Naive thymus-derived CD4-positive, alpha-beta T cell (primary cell): ENCODE data around the gene PTPRM. TPM values are rescaled to one million over a fixed set of nuclear protein-coding genes. Genes with fewer than 3 reads are reported as not detected.

Experiments
- ATAC-seq: fragments of 150-1000 bp; cut with Tn5 transposase; 2 replicates; pipeline ENCODE4 v1.10.0; 2021; ENCODE audit warnings: mild to moderate bottlenecking, moderate library complexity
- CTCF ChIA-PET: fragments of 350-600 bp; sonication (Branson Sonifier 250); formaldehyde crosslinking; loops from one replicate; lab custom pipeline; 2021; ENCODE audit warnings: antibody characterized with exemption; lab: Charles Lee
- POLR2A ChIA-PET: fragments of 350-600 bp; sonication (Branson Sonifier 250); formaldehyde crosslinking; loops from one replicate; lab custom pipeline; 2021; ENCODE audit warnings: antibody characterized with exemption, inconsistent platforms; lab: Charles Lee
- DNase-seq, 9 donors: peaks; one replicate each; pipeline versions ENCODE4 v3.0.0 to v3.0.0-alpha.2; 2020 to 2022; ENCODE audit warnings: mixed read lengths in 1 of 9
- H3K27ac ChIP-seq: one replicate; pipeline ENCODE4 v1.7.0; 2013; ENCODE audit warnings: mild to moderate bottlenecking, low read depth, low read length, moderate library complexity
- H3K27me3 ChIP-seq, 2 donors: one replicate each; pipeline ENCODE4 v1.7.0; 2013; ENCODE audit warnings: low read length in 2 of 2, mild to moderate bottlenecking in 2 of 2, moderate library complexity in 2 of 2; ENCODE audit not compliant: control insufficient read depth in 2 of 2, insufficient read depth in 2 of 2
- H3K36me3 ChIP-seq, 3 experiments: 1 replicate in 2 of 3; 2 replicates in 1 of 3; pipeline ENCODE4 v1.7.0; 2013; ENCODE audit warnings: low read length in 3 of 3, mild to moderate bottlenecking in 3 of 3, moderate library complexity in 1 of 3; ENCODE audit not compliant: insufficient read depth in 3 of 3, control insufficient read depth in 2 of 3
- H3K4me1 ChIP-seq, 2 donors: one replicate each; pipeline ENCODE4 v1.7.0; 2013; ENCODE audit warnings: low read length in 2 of 2, mild to moderate bottlenecking in 2 of 2, moderate library complexity in 1 of 2; ENCODE audit not compliant: control insufficient read depth in 2 of 2, insufficient read depth in 2 of 2
- H3K4me3 ChIP-seq: 2 replicates; pipeline ENCODE4 v1.7.0; 2013; ENCODE audit warnings: mild to moderate bottlenecking, low read length
- H3K9me3 ChIP-seq, 3 experiments: 1 replicate in 2 of 3; 2 replicates in 1 of 3; pipeline ENCODE4 v1.7.0; 2013; ENCODE audit warnings: low read length in 3 of 3; ENCODE audit not compliant: control insufficient read depth in 2 of 3
- H3K27ac Mint-ChIP-seq, 9 donors: one replicate each; pipeline ENCODE4 v1.8.0; 2020 to 2022; ENCODE audit warnings: mixed read lengths in 9 of 9, mild to moderate bottlenecking in 8 of 9, moderate library complexity in 5 of 9, inconsistent platforms in 2 of 9
- H3K27me3 Mint-ChIP-seq, 5 donors: one replicate each; pipeline ENCODE4 v1.8.0; 2021 to 2022; ENCODE audit warnings: mixed read lengths in 5 of 5, mild to moderate bottlenecking in 1 of 5
- H3K36me3 Mint-ChIP-seq, 5 donors: one replicate each; pipeline ENCODE4 v1.8.0; 2020 to 2022; ENCODE audit warnings: mixed read lengths in 5 of 5, mild to moderate bottlenecking in 3 of 5, inconsistent platforms in 1 of 5
- H3K4me1 Mint-ChIP-seq, 7 donors: one replicate each; pipeline ENCODE4 v1.8.0; 2020 to 2022; ENCODE audit warnings: mixed read lengths in 7 of 7, mild to moderate bottlenecking in 3 of 7, inconsistent platforms in 1 of 7
- H3K4me3 Mint-ChIP-seq, 10 donors: one replicate each; pipeline ENCODE4 v1.8.0; 2020 to 2022; ENCODE audit warnings: mild to moderate bottlenecking in 10 of 10, mixed read lengths in 10 of 10, moderate library complexity in 6 of 10, inconsistent platforms in 2 of 10
- H3K9me3 Mint-ChIP-seq, 11 donors: one replicate each; pipeline ENCODE4 v1.8.0; 2020 to 2022; ENCODE audit warnings: mixed read lengths in 11 of 11, mild to moderate bottlenecking in 4 of 11, inconsistent platforms in 1 of 11, moderate library complexity in 1 of 11
- intact Hi-C, 2 donors: fragments of 100-400 bp; cut with micrococcal nuclease; formaldehyde crosslinking; loops; one replicate each; pipeline ENCODE4 v1.15.1; 2023
- polyA plus RNA-seq, 2 donors: library from polyadenylated mRNA; unstranded; fragments of 300-500 nt; fragmentation: Illumina TruSeq; gene quantifications; one replicate each; pipeline ENCODE4 v1.2.3, GENCODE V29; 2021
- total RNA-seq, 6 experiments: library from RNA in 5 of 6; stranded (reverse) in 5 of 6; gene quantifications; 1 replicate in 5 of 6; 2 replicates in 1 of 6; pipeline ENCODE4 v1.2.3 and lab custom pipeline; 2021 to 2026

The PTPRM gene
- total and polyA plus RNA-seq, 7 experiments from 2014 or later, result 3.8 to 21.2 (median 8.4) TPM

GRCh38 chr18:8368512-8369217 is 801.5 kb downstream of the PTPRM start:
- peak overlapping the region in 1 of 10 donors; percentile 77 for H3K4me3 Mint-ChIP-seq
- H3K36me3 Mint-ChIP-seq, result peaks cover 0 to 3% (median 0%) of the 10 kb centered on the region in 5 donors
- intact Hi-C loops, result no loop called here
- H3K27me3 Mint-ChIP-seq, result peaks cover 21 to 52% (median 22%) of the 10 kb centered on the region in 5 donors
- ChIA-PET CTCF (no interaction called here), POLR2A (no interaction called here)
- no peaks in the 10 kb centered on the region for H3K9me3 ChIP-seq
- H3K36me3 ChIP-seq, result no peaks in the 10 kb centered on the region
- H3K9me3 Mint-ChIP-seq, result peaks cover 0 to 7% (median 0%) of the 10 kb centered on the region in 11 donors
- H3K27ac ChIP-seq, result no peak overlapping the region
- no peak overlapping the region for H3K4me3 ChIP-seq
- no peak overlapping the region for H3K27ac Mint-ChIP-seq
- H3K4me1 ChIP-seq, result no peaks in the 10 kb centered on the region
- DNase-seq (no peak), ATAC-seq (no peak)
- H3K4me1 Mint-ChIP-seq, result peaks cover 0 to 10% (median 5%) of the 10 kb centered on the region in 7 donors
- no peaks in the 10 kb centered on the region for H3K27me3 ChIP-seq

- Mint-ChIP-seq H3K27me3 (peaks cover 9 to 19% (median 10%) of the 10 kb centered on the region in 5 donors), H3K36me3 (peaks cover 0 to 4% (median 0%) of the 10 kb centered on the region in 5 donors), H3K4me1 (peaks cover 0 to 2% (median 0%) of the 10 kb centered on the region in 7 donors), H3K9me3 (peaks cover 0 to 7% (median 0%) of the 10 kb centered on the region in 11 donors), H3K27ac (no peak overlapping the region), H3K4me3 (no peak overlapping the region)
- Histone ChIP-seq H3K27ac (no peak overlapping the region), H3K27me3 (no peaks in the 10 kb centered on the region), H3K9me3 (no peaks in the 10 kb centered on the region), H3K36me3 (no peaks in the 10 kb centered on the region), H3K4me3 (no peak overlapping the region), H3K4me1 (no peaks in the 10 kb centered on the region)
- ChIA-PET CTCF (no interaction called here), POLR2A (no interaction called here)
- no peak for ATAC-seq
- no peak for DNase-seq
- intact Hi-C loops, result no loop called here
These were observed 806.4 kb downstream of the PTPRM start for GRCh38 chr18:8373486-8373885.

GRCh38 chr18:8374676-8375075 is 807.6 kb downstream of the PTPRM start:
- no peak for DNase-seq
- Mint-ChIP-seq H3K9me3 (peaks cover 0 to 1% (median 0%) of the 10 kb centered on the region in 11 donors), H3K4me3 (no peak overlapping the region), H3K27ac (no peak overlapping the region), H3K4me1 (peaks cover 0 to 2% (median 0%) of the 10 kb centered on the region in 7 donors), H3K36me3 (peaks cover 0 to 8% (median 0%) of the 10 kb centered on the region in 5 donors), H3K27me3 (peaks cover 0 to 10% (median 5%) of the 10 kb centered on the region in 5 donors)
- Histone ChIP-seq H3K36me3 (no peaks in the 10 kb centered on the region), H3K27me3 (no peaks in the 10 kb centered on the region), H3K27ac (no peak overlapping the region), H3K9me3 (no peaks in the 10 kb centered on the region), H3K4me1 (no peaks in the 10 kb centered on the region), H3K4me3 (no peak overlapping the region)
- intact Hi-C loops, result no loop called here
- POLR2A ChIA-PET, result no interaction called here
- ATAC-seq, result no peak
- CTCF ChIA-PET, result no interaction called here

- peaks cover 0 to 7% (median 0%) of the 10 kb centered on the region in 5 donors for H3K27me3 Mint-ChIP-seq
- no peak for DNase-seq
- CTCF ChIA-PET, result no interaction called here
- POLR2A ChIA-PET, result no interaction called here
- no peak for ATAC-seq
- no peak overlapping the region for H3K27ac ChIP-seq
- H3K4me1 ChIP-seq, result no peaks in the 10 kb centered on the region
- H3K4me3 ChIP-seq, result no peak overlapping the region
- H3K27ac Mint-ChIP-seq, result no peak overlapping the region
- no peak overlapping the region for H3K4me3 Mint-ChIP-seq
- H3K36me3 ChIP-seq, result no peaks in the 10 kb centered on the region
- peaks cover 0 to 1% (median 0%) of the 10 kb centered on the region in 11 donors for H3K9me3 Mint-ChIP-seq
- no peaks in the 10 kb centered on the region for H3K27me3 ChIP-seq
- intact Hi-C loops, result no loop called here
- peaks cover 0 to 10% (median 0%) of the 10 kb centered on the region in 5 donors for H3K36me3 Mint-ChIP-seq
- peaks cover 0 to 2% (median 0%) of the 10 kb centered on the region in 7 donors for H3K4me1 Mint-ChIP-seq
- H3K9me3 ChIP-seq, result no peaks in the 10 kb centered on the region
These were observed 808.1 kb downstream of the PTPRM start for GRCh38 chr18:8375249-8375648.

GRCh38 chr18:8376113-8376512 is 809.0 kb downstream of the PTPRM start:
- DNase-seq (no peak), ATAC-seq (no peak)
- no peaks in the 10 kb centered on the region for H3K36me3 ChIP-seq
- Mint-ChIP-seq H3K4me1 (no peaks in the 10 kb centered on the region), H3K9me3 (peaks cover 0 to 2% (median 0%) of the 10 kb centered on the region in 11 donors), H3K36me3 (peaks cover 0 to 11% (median 0%) of the 10 kb centered on the region in 5 donors), H3K27me3 (peaks cover 0 to 5% (median 0%) of the 10 kb centered on the region in 5 donors), H3K4me3 (no peak overlapping the region), H3K27ac (no peak overlapping the region)
- intact Hi-C loops, result no loop called here
- CTCF ChIA-PET, result no interaction called here
- H3K4me3 ChIP-seq, result no peak overlapping the region
- no peaks in the 10 kb centered on the region for H3K4me1 ChIP-seq
- no peaks in the 10 kb centered on the region for H3K9me3 ChIP-seq
- H3K27ac ChIP-seq, result no peak overlapping the region
- POLR2A ChIA-PET, result no interaction called here
- no peaks in the 10 kb centered on the region for H3K27me3 ChIP-seq

- intact Hi-C loops, result no loop called here
- peaks cover 0 to 14% (median 0%) of the 10 kb centered on the region in 5 donors for H3K36me3 Mint-ChIP-seq
- Histone ChIP-seq H3K4me3 (no peak overlapping the region), H3K27ac (no peak overlapping the region), H3K27me3 (no peaks in the 10 kb centered on the region), H3K9me3 (no peaks in the 10 kb centered on the region), H3K4me1 (no peaks in the 10 kb centered on the region), H3K36me3 (no peaks in the 10 kb centered on the region)
- DNase-seq, result no peak
- ChIA-PET POLR2A (no interaction called here), CTCF (no interaction called here)
- ATAC-seq, result no peak
- H3K27me3 Mint-ChIP-seq, result peaks cover 0 to 3% (median 0%) of the 10 kb centered on the region in 5 donors
- H3K9me3 Mint-ChIP-seq, result peaks cover 0 to 2% (median 0%) of the 10 kb centered on the region in 11 donors
- H3K27ac Mint-ChIP-seq, result no peak overlapping the region
- H3K4me1 Mint-ChIP-seq, result no peaks in the 10 kb centered on the region
- H3K4me3 Mint-ChIP-seq, result no peak overlapping the region
These were observed 812.2 kb downstream of the PTPRM start for GRCh38 chr18:8379187-8379941.
